ENCODE data around the gene NPBWR2. TPM values are rescaled to one million over a fixed set of nuclear protein-coding genes. Genes with fewer than 3 reads are reported as not detected.

The NPBWR2 gene
- total RNA-seq, 1 donor from 2014 or later = not detected

- Mint-ChIP-seq H3K4me3 (ENCODE audit: unreplicated experiment) (no peak overlapping the region), H3K9me3 (ENCODE audit: unreplicated experiment) (no peaks in the 10 kb centered on the region), H3K36me3 (ENCODE audit: unreplicated experiment) (no peaks in the 10 kb centered on the region), H3K27ac (ENCODE audit: unreplicated experiment) (no peak overlapping the region), H3K4me1 (ENCODE audit: low read depth, unreplicated experiment) (peaks cover 2% of the 10 kb centered on the region), H3K27me3 (ENCODE audit: unreplicated experiment) (peaks cover 7% of the 10 kb centered on the region)
- DNase-seq = no peak
- TF ChIP-seq CTCF (IDR thresholded peaks at IDR 0.05; ENCODE audit: partially characterized antibody, unreplicated experiment) = no peak
These were observed 31.8 kb downstream of the NPBWR2 start for GRCh38 chr20:64075556-64075955.

GRCh38 chr20:64074963-64075362 lies 32.4 kb downstream of the NPBWR2 start:
- Mint-ChIP-seq H3K27me3 (ENCODE audit: unreplicated experiment) (peaks cover 2% of the 10 kb centered on the region), H3K9me3 (ENCODE audit: unreplicated experiment) (no peaks in the 10 kb centered on the region), H3K4me1 (ENCODE audit: low read depth, unreplicated experiment) (no peaks in the 10 kb centered on the region), H3K4me3 (ENCODE audit: unreplicated experiment) (no peak overlapping the region), H3K36me3 (ENCODE audit: unreplicated experiment) (no peaks in the 10 kb centered on the region), H3K27ac (ENCODE audit: unreplicated experiment) (no peak overlapping the region)
- TF ChIP-seq CTCF (IDR thresholded peaks at IDR 0.05; ENCODE audit: partially characterized antibody, unreplicated experiment) = no peak
- no peak for DNase-seq

- H3K27me3 Mint-ChIP-seq (ENCODE audit: unreplicated experiment) = peaks cover 2% of the 10 kb centered on the region
- H3K27ac Mint-ChIP-seq (ENCODE audit: unreplicated experiment) = no peak overlapping the region
- H3K4me3 Mint-ChIP-seq (ENCODE audit: unreplicated experiment) = no peak overlapping the region
- no peak for TF ChIP-seq CTCF (IDR thresholded peaks at IDR 0.05; ENCODE audit: partially characterized antibody, unreplicated experiment)
- H3K4me1 Mint-ChIP-seq (ENCODE audit: low read depth, unreplicated experiment) = no peaks in the 10 kb centered on the region
- no peak for DNase-seq
- H3K9me3 Mint-ChIP-seq (ENCODE audit: unreplicated experiment) = no peaks in the 10 kb centered on the region
- no peaks in the 10 kb centered on the region for H3K36me3 Mint-ChIP-seq (ENCODE audit: unreplicated experiment)
These were observed 33.1 kb downstream of the NPBWR2 start for GRCh38 chr20:64074184-64074789.

- H3K4me3 Mint-ChIP-seq (ENCODE audit: unreplicated experiment) = no peak overlapping the region
- H3K27ac Mint-ChIP-seq (ENCODE audit: unreplicated experiment) = no peak overlapping the region
- no peaks in the 10 kb centered on the region for H3K9me3 Mint-ChIP-seq (ENCODE audit: unreplicated experiment)
- no peaks in the 10 kb centered on the region for H3K27me3 Mint-ChIP-seq (ENCODE audit: unreplicated experiment)
- H3K36me3 Mint-ChIP-seq (ENCODE audit: unreplicated experiment) = no peaks in the 10 kb centered on the region
- no peak for DNase-seq
- no peak for TF ChIP-seq CTCF (IDR thresholded peaks at IDR 0.05; ENCODE audit: partially characterized antibody, unreplicated experiment)
- H3K4me1 Mint-ChIP-seq (ENCODE audit: low read depth, unreplicated experiment) = no peaks in the 10 kb centered on the region
These were observed 33.7 kb downstream of the NPBWR2 start for GRCh38 chr20:64073476-64074183.

GRCh38 chr20:64072498-64073063 lies 34.8 kb downstream of the NPBWR2 start:
- Mint-ChIP-seq H3K9me3 (ENCODE audit: unreplicated experiment) (no peaks in the 10 kb centered on the region), H3K27me3 (ENCODE audit: unreplicated experiment) (peaks cover 1% of the 10 kb centered on the region), H3K4me3 (ENCODE audit: unreplicated experiment) (no peak overlapping the region), H3K36me3 (ENCODE audit: unreplicated experiment) (no peaks in the 10 kb centered on the region), H3K4me1 (ENCODE audit: low read depth, unreplicated experiment) (no peaks in the 10 kb centered on the region), H3K27ac (ENCODE audit: unreplicated experiment) (no peak overlapping the region)
- no peak for DNase-seq
- TF ChIP-seq CTCF (IDR thresholded peaks at IDR 0.05; ENCODE audit: partially characterized antibody, unreplicated experiment) = no peak
